Adrenal gland (tissue), 12 donors: ENCODE results near the gene SH3BP2. TPM values are rescaled to one million over a fixed set of nuclear protein-coding genes. Genes with fewer than 3 reads are reported as not detected.

Source experiments
- DNase-seq, 7 donors: peaks; one replicate each; pipeline ENCODE4 v3.0.0-alpha.2; 2019 to 2020
- H3K27ac ChIP-seq, 5 donors: fragments of 200-600 bp; sonication (generic) in 4 of 5; 1 replicate in 3 of 5; 2 replicates in 2 of 5; pipeline versions ENCODE4 v1.5.1 to v1.8.0; 2016 to 2020; ENCODE audit warnings: mild to moderate bottlenecking in 1 of 5
- H3K27me3 ChIP-seq: fragments of 200-600 bp; 2 replicates; pipeline ENCODE4 v1.8.0; 2021
- H3K36me3 ChIP-seq, 2 donors: fragments of 200-600 bp; replicated peaks in 1 of 2; 1 replicate in 1 of 2; 2 replicates in 1 of 2; pipeline versions ENCODE4 v1.5.1 to v1.8.0; 2018 to 2022
- H3K4me1 ChIP-seq, 2 donors: fragments of 200-600 bp; replicated peaks in 1 of 2; 1 replicate in 1 of 2; 2 replicates in 1 of 2; pipeline versions ENCODE4 v1.5.1 to v1.8.0; 2018 to 2021
- H3K4me3 ChIP-seq, 4 donors: fragments of 200-600 bp; sonication (generic) in 3 of 4; one replicate each; pipeline ENCODE4 v1.5.1; 2016 to 2018
- H3K9me3 ChIP-seq, 3 donors: fragments of 200-600 bp; sonication (generic) in 1 of 3; replicated peaks in 1 of 3; 1 replicate in 2 of 3; 2 replicates in 1 of 3; pipeline versions ENCODE4 v1.5.1 to v1.8.0; 2016 to 2021
- CTCF ChIP-seq, 6 experiments: fragments of 450-650 bp in 4 of 6; fragments of 200-600 bp in 2 of 6; sonication (generic) in 1 of 6; IDR thresholded peaks; 1 replicate in 5 of 6; 2 replicates in 1 of 6; pipeline versions ENCODE4 v1.5.1 to v1.8.0; 2016 to 2021; ENCODE audit warnings: antibody characterized with exemption in 6 of 6, mild to moderate bottlenecking in 2 of 6, moderate library complexity in 1 of 6
- POLR2A ChIP-seq, 2 donors: fragments of 450-650 bp; IDR thresholded peaks; one replicate each; pipeline ENCODE4 v1.6.1; 2017; ENCODE audit warnings: antibody characterized with exemption in 2 of 2, mild to moderate bottlenecking in 2 of 2, moderate library complexity in 1 of 2
- WGBS, 4 donors: extraction: QIAGEN DNeasy Blood & Tissue Kit in 2 of 4; methylation state at CpG; one replicate each; pipeline versions ENCODE4 v1.1.5 to v1.1.7; 2013 to 2017; 5-methylcytosine and 5-hydroxymethylcytosine counted together
- intact Hi-C, 2 donors: fragments of 100-400 bp; cut with DNase I; formaldehyde crosslinking; loops; one replicate each; pipeline versions ENCODE4 v1.14.1 to v1.15.0; 2022 to 2023
- polyA plus RNA-seq, 3 donors: library from polyadenylated mRNA; stranded (reverse); fragments of 200-250 nt in 2 of 3; fragments of 350-450 nt in 1 of 3; fragmentation: Illumina TruSeq in 1 of 3; extraction: RNeasy Lipid Tissue Mini Kit (QIAGEN cat#74804) in 1 of 3; gene quantifications; one replicate each; pipeline ENCODE4 v1.2.3, GENCODE V29; 2013 to 2014
- total RNA-seq, 9 donors: library from RNA; depleted of rRNA in 4 of 9; stranded (reverse); fragments of >200 nt in 4 of 9; fragments of 120-200 nt in 1 of 9; fragmentation: NEBNext Ultra II Directional in 1 of 9; extraction: Animal tissue kit (Norgen Biotek cat#: 25700) in 1 of 9; gene quantifications; one replicate each; pipeline versions ENCODE4 v1.1.0 to v1.2.4, GENCODE V29; 2013 to 2023
- donor health status: healthy with polysubstance abuse.
- donor health status: Bipolar disorder and iron deficiency.
- donor health status: DM: yes; HTN: yes; CAD: no.
- donor health status: DM: no; HTN: no; CAD: no.
- donor health status: DM: no; HTN: no; CAD: no.
- donor health status: DM: yes; HTN: yes; CAD: no.

The SH3BP2 gene
- total and polyA plus RNA-seq, 12 donors, result 7.7 to 160 (median 36.3) TPM

DNA sequence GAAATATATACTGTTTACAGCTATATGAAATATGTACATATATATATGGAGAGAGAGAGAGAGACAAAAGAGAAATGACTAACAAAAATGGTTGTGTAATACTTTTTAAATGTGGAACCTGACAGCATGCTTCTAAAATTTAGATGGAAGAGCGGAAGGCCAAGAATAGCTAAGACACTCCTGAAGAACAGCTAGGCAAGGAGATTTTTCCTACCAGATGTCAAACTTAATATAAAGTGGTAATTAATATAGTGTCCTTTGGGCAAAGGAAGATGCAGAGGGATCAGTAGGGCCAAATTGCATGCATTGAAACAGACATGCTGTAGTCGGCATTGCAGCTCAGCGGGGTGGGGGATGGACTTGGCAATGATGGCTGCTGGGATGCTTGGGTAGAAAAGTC is 96.0 kb downstream of the SH3BP2 start:
- peak in 1 of 7 donors; percentile 9 for DNase-seq
- H3K9me3 ChIP-seq, result no peaks in the 10 kb centered on the region
- H3K36me3 ChIP-seq, result peaks cover 0 to 33% of the 10 kb centered on the region in 2 donors
- peaks cover 7 to 22% of the 10 kb centered on the region in 2 donors for H3K4me1 ChIP-seq
- H3K4me3 ChIP-seq, result no peak overlapping the region
- intact Hi-C loops, result no loop called here
- WGBS, 4 donors, result 88 to 96% (median 95%) methylated on average over 3 of the region's 3 CpGs
- H3K27me3 ChIP-seq, result no peaks in the 10 kb centered on the region
- H3K27ac ChIP-seq, result no peak overlapping the region
- TF ChIP-seq POLR2A (IDR thresholded peaks at IDR 0.05), result no peak
- TF ChIP-seq CTCF (IDR thresholded peaks at IDR 0.05), result no peak

Other genes starting within 250 kb of the SH3BP2 start
- 10 to 100 TPM; 19.2 to 57.7 (median 35.6) TPM for gene TNIP2, start 36.7 kb upstream of the SH3BP2 start, total RNA-seq
- 10 to 100 TPM in 2 of 3 donors, 1 to 10 TPM in 1; 7.8 to 41.8 (median 38.3) TPM for gene TNIP2, start 36.7 kb upstream of the SH3BP2 start, polyA plus RNA-seq
- 100 to 1,000 TPM; 143 to 290 (median 225) TPM for gene ADD1, start 50.8 kb downstream of the SH3BP2 start, total RNA-seq
- 100 to 1,000 TPM; 134 to 468 (median 338) TPM for gene ADD1, start 50.8 kb downstream of the SH3BP2 start, polyA plus RNA-seq
- gene NOP14, start 170.3 kb downstream of the SH3BP2 start, total RNA-seq, result 10 to 100 TPM; 16.4 to 56.5 (median 25.5) TPM
- 10 to 100 TPM; 20.9 to 41.6 (median 25.5) TPM for gene NOP14, start 170.3 kb downstream of the SH3BP2 start, polyA plus RNA-seq
- gene GRK4, start 170.5 kb downstream of the SH3BP2 start, total RNA-seq, result 10 to 100 TPM in 1 of 9 donors, 1 to 10 TPM in 8; 4.7 to 29.2 (median 7.7) TPM
- gene GRK4, start 170.5 kb downstream of the SH3BP2 start, polyA plus RNA-seq, result 10 to 100 TPM in 2 of 3 donors, 1 to 10 TPM in 1; 8.1 to 20.1 (median 10.2) TPM